ENCODE results near the gene HMGXB3.
A peak's percentile ranks its signal among the peaks of the same experiment; 100 is the strongest.

The HMGXB3 gene

DNA sequence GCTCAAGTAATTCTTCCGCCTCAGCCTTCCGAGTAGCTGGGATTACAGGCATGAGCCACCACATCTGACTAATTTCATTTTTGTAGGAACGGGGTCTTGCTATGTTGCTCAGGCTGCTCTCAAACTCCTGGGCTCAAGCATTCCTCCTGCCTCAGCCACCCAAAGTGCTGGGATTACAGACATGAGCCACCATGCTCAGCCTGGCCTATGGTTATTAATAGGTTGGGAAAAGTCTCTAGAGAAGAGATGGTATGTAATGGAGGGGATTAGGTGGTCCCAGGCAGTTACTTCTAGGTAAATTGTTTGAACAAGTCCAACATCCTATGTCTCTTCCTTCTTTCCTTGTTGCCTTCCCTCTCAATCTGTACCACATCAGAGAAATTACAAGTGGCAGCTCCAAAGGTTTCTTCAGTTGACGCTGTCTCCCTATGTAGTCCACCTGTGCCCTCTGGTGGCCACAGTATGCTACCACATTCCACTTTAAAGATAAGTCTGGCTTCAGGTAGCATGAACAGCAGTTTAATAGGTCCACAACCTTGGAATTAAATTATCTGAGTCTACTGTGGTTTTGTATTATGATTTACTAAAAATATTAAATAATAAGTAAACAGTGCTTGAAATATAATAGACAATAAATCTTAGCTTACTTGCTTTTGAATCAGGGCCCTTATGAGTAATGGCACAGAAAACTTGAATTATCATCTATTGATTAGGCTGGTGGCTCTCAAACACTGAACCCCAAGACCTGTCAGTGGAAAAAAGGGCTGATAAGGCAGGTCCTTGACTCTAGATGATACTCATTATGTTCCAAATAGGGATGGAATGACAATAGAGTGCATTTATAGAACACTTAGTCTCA is 9.8 kb upstream of the HMGXB3 start:
- peak; percentile 86 for DNase-seq (ENCODE audit: low spot score)

DNA sequence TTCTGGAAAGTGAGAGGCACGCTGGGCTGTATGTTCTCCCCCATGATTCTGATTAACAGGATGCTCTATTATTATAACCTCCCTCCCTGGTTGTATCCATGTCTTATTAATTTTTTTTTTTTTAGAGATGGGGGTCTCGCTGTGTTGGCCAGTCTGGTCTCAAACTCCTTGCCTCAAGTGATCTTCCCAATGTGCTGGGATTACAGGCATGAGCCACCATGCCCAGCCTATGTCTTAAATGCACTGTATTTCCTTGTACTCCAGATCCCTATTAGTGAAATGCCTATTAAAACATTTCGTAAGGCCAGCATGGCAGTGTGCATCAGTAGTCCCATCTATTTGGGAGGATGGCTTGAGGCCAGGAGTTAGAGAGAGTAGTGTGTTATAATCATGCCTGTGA is 7.1 kb upstream of the HMGXB3 start:
- DNase-seq (ENCODE audit: low spot score): no peak

DNA sequence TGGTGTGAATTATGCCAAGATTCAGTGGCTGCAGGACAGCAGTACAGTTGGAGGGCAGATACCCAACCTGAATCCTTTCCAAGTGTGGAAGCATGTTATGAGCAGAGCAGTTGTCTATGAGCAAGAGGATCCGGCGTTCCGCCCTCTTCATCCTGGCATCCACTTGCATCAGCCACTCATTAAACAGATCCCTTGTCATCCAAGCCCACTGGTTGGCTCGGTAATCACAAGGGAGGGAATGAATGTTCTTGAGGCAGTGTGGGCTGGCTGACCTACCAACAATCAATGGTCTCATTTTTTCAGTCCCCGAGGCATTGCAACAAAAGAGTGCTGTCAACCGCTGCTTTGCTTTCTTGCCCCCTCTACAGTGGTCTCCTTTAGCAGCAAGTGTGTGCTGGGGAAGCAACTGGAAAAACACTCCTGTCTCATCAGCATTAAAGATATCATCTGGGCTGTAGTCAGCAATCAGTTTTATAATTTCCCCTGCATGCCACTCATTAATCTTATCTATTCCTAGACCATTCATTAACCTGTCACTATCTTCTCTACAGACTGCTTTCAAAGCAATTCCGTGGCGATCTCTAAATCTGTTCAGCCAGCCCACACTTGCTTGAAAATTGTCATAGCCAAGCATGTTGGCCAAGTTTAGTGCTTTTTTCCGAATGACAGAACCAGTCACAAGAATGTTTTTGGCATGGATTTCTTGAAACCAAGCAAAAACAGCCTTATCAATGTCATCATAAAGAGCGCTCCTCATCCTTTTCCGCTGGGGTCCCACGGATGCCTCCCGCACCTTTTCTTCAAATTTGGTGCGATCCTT is 4.9 kb upstream of the HMGXB3 start:
- DNase-seq (ENCODE audit: low spot score): no peak

DNA sequence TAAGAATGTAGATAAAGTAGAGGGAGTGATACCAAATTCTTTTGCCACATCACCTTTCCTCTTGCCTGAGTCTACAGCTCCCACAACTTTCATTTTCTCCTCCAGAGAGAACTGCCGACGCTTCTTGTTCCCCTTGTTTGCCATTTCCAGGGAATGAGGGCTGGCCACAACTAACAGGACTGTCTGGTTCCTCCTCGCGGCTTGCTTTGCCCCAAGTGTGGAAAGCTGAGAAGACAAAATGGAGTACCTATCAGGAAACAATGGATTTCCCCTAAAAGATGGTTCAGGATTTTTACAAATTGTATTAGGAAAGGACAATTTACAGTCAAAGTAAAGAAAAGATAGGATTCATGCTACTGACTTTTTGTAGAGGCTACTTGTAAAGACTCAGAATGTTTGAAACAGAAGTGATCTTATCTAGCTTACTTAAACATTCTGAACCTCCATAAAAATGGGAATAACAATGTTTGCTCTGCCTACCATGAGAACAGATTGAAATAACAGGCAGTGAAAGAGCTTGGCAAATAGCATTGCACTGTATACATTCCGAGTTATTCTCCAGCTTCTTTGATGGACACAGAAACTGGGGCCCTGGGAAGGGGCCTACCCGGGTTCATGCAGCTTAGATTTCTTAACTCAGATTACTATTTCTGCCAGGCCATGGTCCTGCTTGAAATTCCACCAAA is 4.2 kb upstream of the HMGXB3 start:
- no peak for DNase-seq (ENCODE audit: low spot score)

DNA sequence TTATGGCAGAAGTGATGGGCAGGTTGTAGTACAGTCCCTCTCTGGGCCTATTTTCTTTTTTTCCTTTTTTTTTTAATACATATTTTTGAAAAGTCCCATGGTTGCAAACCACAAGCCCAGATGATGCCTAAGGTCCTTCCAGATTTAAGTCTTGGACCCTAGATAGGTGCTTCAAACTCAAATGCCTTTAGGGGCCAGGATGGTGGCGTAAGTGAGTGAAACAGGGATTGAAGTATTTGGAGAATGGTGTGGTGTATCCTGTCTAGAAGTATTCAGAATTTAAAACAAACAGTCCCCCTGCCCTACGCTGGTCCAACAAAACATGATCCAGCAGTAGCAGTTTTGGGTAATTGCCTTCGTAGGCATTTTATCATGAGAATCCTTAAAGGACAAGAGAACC is 2.3 kb upstream of the HMGXB3 start:
- no peak for DNase-seq (ENCODE audit: low spot score)

DNA sequence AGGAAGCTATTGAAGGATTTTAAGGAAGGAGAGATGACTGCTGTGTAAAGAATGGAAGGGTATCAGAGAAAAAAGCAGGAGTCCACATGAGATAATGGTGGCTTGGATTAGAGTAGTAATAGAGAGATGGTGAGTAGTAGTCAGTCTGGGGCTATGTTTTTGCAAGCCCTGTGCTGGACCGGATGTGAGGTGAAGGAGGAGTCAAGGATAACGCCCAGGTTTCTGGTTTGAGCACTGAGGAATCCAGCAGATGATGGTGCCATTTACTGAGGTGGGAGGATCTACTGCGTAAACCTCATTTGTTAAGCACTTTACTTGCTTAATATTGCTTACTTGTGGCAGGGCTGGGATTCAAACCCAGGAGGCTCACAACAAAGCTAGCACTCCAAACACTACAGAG is 1.2 kb upstream of the HMGXB3 start:
- DNase-seq (ENCODE audit: low spot score): no peak

DNA sequence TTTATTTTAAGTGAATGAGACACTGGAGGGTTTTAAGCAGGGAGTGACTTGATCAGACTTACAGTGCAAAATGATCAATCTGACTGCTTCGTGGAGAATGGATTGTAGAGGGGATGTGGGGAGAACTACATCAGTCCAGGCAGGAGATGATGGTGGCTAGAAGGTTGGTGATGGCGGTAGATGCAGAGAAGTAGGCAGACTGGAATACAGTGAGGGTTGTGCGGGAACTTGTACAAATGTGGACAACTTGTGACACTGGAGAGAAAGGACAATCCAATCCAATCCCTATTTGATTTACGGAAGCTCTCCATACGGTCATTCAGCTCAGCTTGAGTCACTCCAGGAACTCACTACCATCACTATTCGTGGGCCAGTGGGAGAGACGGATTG is 678 bp upstream of the HMGXB3 start:
- DNase-seq (ENCODE audit: low spot score): no peak

DNA sequence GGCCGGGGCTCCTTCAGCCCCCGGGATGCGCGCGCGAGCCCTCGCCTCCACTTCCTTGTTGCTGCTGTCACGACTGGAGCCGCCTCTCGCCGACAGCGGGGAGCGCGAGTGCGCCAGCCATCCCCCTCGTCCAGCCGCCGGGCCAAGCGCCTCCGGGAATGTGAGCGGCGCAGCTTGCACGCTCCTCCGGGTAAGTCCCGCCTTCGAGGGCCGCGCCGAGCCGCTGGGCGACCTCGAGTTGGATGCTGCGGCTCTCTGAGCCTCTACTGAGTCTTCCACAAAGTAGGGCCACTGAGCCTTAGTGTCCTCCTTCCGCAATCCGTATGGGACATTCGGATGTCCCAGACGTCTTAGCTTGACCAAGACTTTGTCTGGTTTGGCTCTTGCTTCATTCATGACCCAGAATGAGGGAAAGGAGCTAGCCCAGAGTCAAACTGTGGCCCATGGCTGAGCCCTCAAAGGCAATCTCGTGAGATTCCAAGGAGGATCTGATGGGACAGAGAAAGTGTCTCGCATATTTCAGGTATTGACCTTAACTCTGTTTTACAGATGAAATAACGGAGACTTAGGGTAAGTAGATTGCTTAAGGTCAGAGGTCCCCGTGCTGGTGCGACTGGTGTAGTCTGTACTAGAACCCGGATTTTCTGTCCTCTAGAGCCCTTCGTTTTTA is 586 bp downstream of the HMGXB3 start:
- peak; percentile 63 for DNase-seq (ENCODE audit: low spot score)

DNA sequence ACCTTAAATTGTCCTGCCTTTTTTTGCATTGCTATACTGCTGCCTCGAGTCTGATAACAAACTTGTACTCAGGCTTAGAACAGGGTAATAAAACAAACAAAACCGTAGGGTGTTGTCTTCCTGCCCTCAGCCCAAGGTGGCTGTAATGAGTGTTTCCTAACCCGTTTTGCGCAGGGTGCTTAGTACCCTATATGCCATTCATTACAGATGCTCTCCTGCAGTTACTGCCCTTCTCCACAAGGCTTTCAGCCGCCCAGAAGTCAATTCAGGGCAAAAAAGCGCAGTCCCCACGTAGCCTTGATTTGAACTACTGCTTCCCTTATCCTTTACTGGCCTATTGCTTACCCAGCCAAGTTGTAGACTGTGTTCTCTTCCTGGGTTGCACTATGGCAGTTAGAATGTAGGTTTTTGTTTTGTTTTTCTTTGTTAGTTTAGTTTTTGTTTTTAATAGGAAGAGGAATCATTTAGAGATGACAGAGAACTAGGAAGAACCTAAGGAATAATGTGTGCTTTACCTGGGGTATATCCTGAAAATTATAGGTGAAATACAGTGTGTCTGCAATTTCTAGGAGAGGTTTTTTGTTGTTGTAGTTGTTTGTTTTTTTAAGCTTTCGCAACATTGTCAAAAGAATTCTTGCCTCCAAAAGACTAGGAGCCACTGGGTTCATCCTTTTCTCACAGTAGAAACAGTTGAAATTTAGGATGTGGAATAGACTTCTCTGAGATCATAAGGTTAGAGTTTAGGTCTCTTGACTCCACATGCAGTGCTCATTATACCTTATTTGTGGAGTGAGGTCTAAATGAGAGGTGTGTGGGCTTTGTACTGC is 1.3 kb downstream of the HMGXB3 start:
- DNase-seq (ENCODE audit: low spot score): peak; percentile 94

DNA sequence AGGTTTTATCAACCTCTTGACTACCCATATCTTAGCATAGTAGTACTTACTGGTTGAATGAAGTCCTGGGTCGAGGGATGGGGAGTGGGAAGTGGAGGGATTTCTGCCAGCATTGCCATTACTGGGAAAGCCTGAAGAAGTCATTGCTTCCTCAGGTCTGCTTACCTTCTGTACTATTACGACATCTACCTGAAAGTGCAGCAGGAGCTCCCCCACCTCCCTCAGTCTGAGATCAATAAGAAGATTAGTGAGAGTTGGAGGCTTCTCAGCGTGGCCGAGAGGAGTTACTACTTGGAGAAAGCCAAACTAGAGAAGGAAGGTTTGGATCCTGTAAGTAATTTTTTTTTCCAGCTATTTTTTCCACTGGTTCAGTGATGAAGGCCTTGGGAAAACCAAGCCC is 5.8 kb downstream of the HMGXB3 start:
- no peak for DNase-seq (ENCODE audit: low spot score)

DNA sequence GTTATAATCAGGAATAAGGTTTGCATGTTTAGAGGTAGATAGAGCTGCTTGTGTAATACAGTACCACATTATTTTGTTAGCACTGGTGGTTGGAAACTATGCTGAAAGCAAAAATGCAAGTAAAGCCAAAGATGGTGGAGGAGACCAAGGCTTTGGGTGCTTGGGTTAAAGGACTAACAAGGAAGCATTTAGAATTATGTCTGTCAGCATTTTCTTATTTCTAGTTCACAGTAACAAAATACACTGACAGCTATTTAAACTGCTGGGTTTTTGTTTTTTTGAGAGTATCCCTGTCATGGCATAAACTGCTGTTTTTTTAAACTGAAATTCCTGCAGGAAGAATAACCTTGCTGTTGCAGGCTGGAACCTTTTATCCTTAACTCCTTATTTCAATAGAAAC is 6.5 kb downstream of the HMGXB3 start:
- no peak for DNase-seq (ENCODE audit: low spot score)

DNA sequence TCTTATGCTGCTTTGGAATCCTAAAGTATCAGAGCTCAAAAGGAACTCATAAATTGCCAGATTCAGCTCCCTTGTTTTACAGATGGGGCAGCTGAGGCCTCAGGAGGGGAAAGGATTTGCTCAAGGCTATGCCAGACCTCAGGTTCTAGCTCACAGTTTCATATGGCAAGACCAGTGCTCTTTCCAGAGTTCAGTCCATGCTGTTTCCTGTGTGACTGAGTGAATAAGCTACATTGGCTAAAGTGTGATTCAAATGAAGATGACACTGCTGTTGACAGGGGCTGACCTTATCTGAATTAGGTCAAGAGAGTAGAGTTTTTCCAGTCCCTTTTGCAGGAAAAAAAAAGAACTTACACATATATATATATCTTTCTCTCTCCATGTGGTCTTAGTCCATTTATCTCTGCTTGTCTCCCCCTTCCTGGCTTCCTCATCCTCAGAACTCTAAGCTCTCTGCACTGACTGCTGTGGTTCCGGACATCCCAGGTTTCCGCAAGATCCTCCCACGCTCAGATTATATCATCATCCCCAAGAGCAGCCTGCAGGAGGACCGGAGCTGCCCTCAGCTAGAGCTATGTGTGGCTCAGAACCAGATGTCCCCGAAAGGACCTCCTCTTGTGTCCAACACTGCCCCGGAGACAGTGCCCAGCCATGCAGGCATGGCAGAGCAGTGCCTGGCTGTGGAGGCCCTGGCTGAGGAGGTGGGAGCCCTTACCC is 9.3 kb downstream of the HMGXB3 start:
- DNase-seq (ENCODE audit: low spot score): no peak

DNA sequence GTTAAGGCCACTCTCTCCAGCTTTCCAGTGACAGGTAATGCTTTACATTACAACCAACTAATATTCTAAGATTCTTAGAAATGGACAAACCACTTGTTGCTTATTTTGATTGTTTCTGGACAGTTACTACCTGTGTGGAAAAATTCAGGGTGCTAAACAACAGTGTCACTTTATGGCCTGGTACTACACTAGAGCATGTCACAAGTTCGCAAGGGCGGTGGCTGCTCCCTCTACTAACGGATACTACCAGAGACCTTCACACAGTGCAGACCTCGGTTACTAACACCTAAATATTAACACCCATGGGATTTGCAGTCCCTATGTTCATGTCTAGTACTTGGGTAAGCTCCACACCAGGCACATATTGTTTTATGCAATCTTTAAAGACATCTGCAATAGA is 13.4 kb downstream of the HMGXB3 start:
- no peak for DNase-seq (ENCODE audit: low spot score)

DNA sequence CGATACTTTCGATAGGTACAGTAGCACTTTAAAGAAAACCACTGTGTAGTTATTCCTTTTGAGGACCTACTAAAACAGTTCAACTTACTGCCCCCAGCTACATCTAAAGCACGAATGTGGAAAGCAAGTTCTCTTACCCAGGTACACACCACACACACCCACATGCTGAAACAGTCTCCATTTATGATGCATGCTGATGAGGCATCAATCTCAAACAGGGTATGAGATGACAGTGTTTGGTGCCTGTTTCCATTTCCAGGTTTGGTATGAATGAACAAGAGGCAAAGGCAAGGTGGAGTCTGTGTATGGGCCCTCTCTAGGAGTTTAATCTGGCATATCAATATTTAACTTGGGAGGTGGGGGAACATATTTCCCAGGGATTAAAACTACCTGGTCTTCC is 13.9 kb downstream of the HMGXB3 start:
- no peak for DNase-seq (ENCODE audit: low spot score)

DNA sequence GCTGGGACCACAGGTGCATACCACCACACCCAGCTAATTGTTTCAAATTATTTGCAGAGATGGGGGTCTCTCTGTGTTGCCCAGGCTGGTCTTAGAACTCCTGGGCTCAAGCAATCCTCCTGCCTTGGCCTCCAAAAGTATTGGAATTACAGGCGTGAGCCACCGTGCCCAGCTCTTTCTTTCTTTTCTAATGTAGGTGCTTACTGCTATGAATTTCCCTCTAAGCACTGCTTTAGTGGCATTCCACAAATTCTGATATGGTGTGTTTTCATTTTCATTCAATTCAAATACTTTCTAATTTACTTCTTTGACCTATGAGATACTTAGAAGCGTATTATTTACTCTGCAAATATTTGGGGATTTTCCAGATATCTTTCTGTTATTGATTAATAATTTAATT is 14.9 kb downstream of the HMGXB3 start:
- no peak for DNase-seq (ENCODE audit: low spot score)

DNA sequence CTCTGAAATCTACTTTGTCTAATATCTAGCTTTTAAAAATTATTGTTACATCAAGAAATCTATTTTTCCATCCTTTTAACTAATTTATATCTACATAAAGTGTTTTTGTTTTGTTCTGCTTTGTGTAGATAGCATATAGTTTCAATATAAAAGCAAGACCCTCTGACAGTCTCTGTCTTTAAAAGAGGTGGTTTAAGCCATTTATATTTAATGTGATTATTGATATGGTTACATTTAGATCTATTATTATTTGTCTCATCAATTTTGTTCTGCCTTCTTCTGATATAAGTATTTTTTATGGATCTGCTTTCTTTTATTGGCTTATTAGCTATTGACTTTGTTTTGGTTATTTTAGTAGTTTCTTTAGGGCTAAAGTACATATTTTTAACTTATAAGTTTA is 16.0 kb downstream of the HMGXB3 start:
- no peak for DNase-seq (ENCODE audit: low spot score)

DNA sequence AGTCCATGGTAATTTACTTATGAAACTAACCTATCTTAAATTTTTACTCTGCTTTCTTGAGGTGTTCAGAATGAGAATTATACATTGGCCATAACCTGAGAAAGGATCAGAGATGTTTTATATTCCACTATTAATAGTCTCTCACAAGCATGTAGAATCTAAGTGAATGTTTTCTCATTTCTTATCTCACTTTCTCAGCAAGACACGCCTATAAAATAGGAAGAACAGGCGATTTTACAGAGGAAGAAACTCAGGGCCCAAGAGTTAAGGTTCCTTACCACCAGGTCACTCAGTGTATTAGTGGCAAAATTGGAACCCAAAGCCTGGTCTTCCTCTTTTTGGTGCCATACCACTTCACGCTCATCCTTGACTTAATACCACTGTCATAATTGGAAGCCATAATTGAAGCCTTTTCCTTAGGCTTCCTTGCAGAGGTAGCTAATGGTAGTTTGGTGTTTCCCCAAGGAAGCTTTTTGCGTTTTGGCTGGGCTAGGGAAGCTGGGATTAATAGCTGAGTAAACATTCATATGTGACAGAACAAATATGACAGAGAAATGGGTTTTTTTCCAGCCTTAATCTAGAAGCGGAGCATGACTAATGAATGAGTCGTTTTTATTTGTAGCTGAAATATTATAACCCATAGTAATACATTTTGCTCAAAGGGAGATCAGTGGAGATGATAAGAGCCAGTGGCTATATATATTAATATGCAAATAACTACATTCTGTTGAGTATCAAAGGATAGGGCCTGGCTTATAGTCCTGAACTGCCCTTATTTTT is 16.9 kb downstream of the HMGXB3 start:
- no peak for DNase-seq (ENCODE audit: low spot score)

DNA sequence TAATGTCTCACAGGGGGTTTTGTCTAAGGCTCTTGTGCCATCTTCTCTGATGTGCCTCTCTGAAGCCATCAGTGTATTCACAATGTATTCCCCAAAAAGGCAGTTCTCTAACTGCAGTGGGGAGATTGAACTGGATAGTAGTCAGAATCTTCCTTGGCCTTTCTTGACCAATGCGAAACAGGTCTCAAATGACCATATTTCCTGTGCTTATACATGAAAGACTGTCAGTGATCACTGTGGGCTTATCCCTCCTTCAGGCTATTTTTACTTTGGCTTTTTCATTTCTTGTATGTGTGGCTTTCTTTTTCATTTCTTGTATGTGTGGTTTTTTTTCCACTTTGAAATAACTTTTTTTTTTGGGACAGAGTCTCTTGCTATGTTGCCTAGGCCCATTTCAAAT is 19.7 kb downstream of the HMGXB3 start:
- DNase-seq (ENCODE audit: low spot score): no peak

DNA sequence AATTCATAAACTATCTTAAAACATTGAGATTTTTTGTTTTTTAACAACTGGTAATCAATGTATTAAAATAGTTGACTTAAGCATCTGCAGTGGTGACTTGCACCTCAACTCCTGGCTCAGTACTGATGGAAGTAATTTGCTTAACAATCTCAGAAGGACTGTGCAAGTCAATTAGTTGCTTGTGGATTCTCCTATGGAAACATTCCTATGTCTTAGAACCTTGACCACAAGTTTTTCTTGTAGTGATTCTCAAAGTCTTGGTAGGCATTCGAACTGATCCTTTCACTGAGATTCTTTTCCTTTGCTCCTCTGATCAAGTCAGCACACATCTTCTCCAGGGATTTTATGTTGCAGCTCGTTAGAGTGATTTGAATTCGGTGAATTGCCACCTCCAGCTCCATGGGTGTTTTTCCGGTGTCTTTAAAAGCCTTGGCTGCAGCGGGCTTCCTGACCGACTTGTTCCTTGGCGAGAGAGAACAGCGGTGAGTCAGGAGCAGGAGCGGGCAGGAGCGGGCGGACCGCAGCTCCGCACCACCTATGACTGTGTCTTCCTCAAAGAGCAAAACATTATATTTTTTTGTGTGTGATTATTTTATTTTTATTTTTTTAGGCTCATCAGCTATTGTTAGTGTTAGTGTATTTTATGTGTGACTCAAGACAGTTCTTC is 21.1 kb downstream of the HMGXB3 start:
- DNase-seq (ENCODE audit: low spot score): no peak

Data from NAMALWA (cell line).